ENCODE results near the gene C1orf116. TPM values are rescaled to one million over a fixed set of nuclear protein-coding genes. Genes with fewer than 3 reads are reported as not detected.

C1orf116 gene
- polyA plus RNA-seq, 3 donors = 0.03 to 0.04 TPM; not detected in 1

GRCh38 chr1:207059881-207060280 is 27.3 kb upstream of the C1orf116 start:
- TF ChIP-seq CTCF (IDR thresholded peaks at IDR 0.05) = no peak
- H3K9ac ChIP-seq (ENCODE audit: insufficient read depth, low read length, poor library complexity, severe bottlenecking) = no peak overlapping the region
- H3K4me1 ChIP-seq (ENCODE audit: control insufficient read depth in 1 of 2, insufficient read depth in 2 of 2, low read length in 2 of 2) = peaks cover 5 to 9% of the 10 kb centered on the region in 2 donors
- no peak overlapping the region for H2AFZ ChIP-seq (ENCODE audit: insufficient read depth, low read depth, low read length, poor library complexity, severe bottlenecking)
- 20% methylated on average over 1 of the region's 4 CpGs for WGBS (ENCODE audit: insufficient coverage)
- H3K27ac ChIP-seq (ENCODE audit: low read depth in 1 of 2, low read length in 2 of 2) = no peak overlapping the region
- H3K4me2 ChIP-seq (replicated peaks; ENCODE audit: extremely low read depth, low read length, poor library complexity, severe bottlenecking) = no peak overlapping the region
- H3K4me1 Mint-ChIP-seq = peaks cover 14% of the 10 kb centered on the region
- DNase-seq = no peak
- no peaks in the 10 kb centered on the region for H3K79me2 ChIP-seq (ENCODE audit: insufficient read depth, low read length)
- H3K4me3 Mint-ChIP-seq = no peak overlapping the region
- no peaks in the 10 kb centered on the region for H3K9me3 Mint-ChIP-seq
- H3K4me3 ChIP-seq (replicated peaks in 1 of 3; ENCODE audit: low read depth in 2 of 3, low read length in 3 of 3) = no peak overlapping the region
- intact Hi-C loops (cut with micrococcal nuclease) = loop anchor here in 1 of 2 donors (10.0 kb wide), 1 partner anchor 275 kb away; no protein-coding TSS in a partner anchor
- H3K36me3 ChIP-seq (replicated peaks in 1 of 2; ENCODE audit: control insufficient read depth in 1 of 2, insufficient read depth in 2 of 2, low read length in 2 of 2) = peaks cover 28 to 52% of the 10 kb centered on the region in 2 donors
- H4K20me1 ChIP-seq (ENCODE audit: insufficient read depth, low read length) = no peaks in the 10 kb centered on the region
- H3K27ac Mint-ChIP-seq = no peak overlapping the region
- H3K27me3 Mint-ChIP-seq (ENCODE audit: low read depth in 3 of 3) = no peaks in the 10 kb centered on the region
- H3K36me3 Mint-ChIP-seq = peaks cover 44 to 51% of the 10 kb centered on the region in 2 donors
- H3K27me3 ChIP-seq (ENCODE audit: control insufficient read depth in 2 of 2, insufficient read depth in 2 of 2, low read length in 2 of 2) = no peaks in the 10 kb centered on the region
- no peaks in the 10 kb centered on the region for H3K9me3 ChIP-seq (replicated peaks in 1 of 2; ENCODE audit: control insufficient read depth in 1 of 2, insufficient read depth in 1 of 2, low read length in 2 of 2)

GRCh38 chr1:207058878-207059867 is 26.6 kb upstream of the C1orf116 start:
- no peaks in the 10 kb centered on the region for H4K20me1 ChIP-seq (ENCODE audit: insufficient read depth, low read length)
- H3K9me3 Mint-ChIP-seq = no peaks in the 10 kb centered on the region
- peaks cover 21% of the 10 kb centered on the region for H3K4me1 Mint-ChIP-seq
- H2AFZ ChIP-seq (ENCODE audit: insufficient read depth, low read depth, low read length, poor library complexity, severe bottlenecking) = no peak overlapping the region
- H3K27me3 ChIP-seq (ENCODE audit: control insufficient read depth in 2 of 2, insufficient read depth in 2 of 2, low read length in 2 of 2) = no peaks in the 10 kb centered on the region
- H3K4me1 ChIP-seq (ENCODE audit: control insufficient read depth in 1 of 2, insufficient read depth in 2 of 2, low read length in 2 of 2) = peaks cover 12 to 16% of the 10 kb centered on the region in 2 donors
- intact Hi-C loops (cut with micrococcal nuclease) = loop anchor here in 1 of 2 donors (10.0 kb wide), 1 partner anchor 276 kb away; no protein-coding TSS in a partner anchor
- H3K4me2 ChIP-seq (replicated peaks; ENCODE audit: extremely low read depth, low read length, poor library complexity, severe bottlenecking) = no peak overlapping the region
- no peak for TF ChIP-seq CTCF (IDR thresholded peaks at IDR 0.05)
- no peaks in the 10 kb centered on the region for H3K9me3 ChIP-seq (replicated peaks in 1 of 2; ENCODE audit: control insufficient read depth in 1 of 2, insufficient read depth in 1 of 2, low read length in 2 of 2)
- no peak for DNase-seq
- H3K79me2 ChIP-seq (ENCODE audit: insufficient read depth, low read length) = no peaks in the 10 kb centered on the region
- H3K4me3 Mint-ChIP-seq = no peak overlapping the region
- H3K36me3 Mint-ChIP-seq = peaks cover 37 to 43% of the 10 kb centered on the region in 2 donors
- WGBS (ENCODE audit: insufficient coverage) = 46% methylated on average over 6 of the region's 6 CpGs
- no peak overlapping the region for H3K27ac Mint-ChIP-seq
- H3K36me3 ChIP-seq (replicated peaks in 1 of 2; ENCODE audit: control insufficient read depth in 1 of 2, insufficient read depth in 2 of 2, low read length in 2 of 2) = peaks cover 24 to 46% of the 10 kb centered on the region in 2 donors
- H3K27me3 Mint-ChIP-seq (ENCODE audit: low read depth in 3 of 3) = no peaks in the 10 kb centered on the region
- H3K4me3 ChIP-seq (replicated peaks in 1 of 3; ENCODE audit: low read depth in 2 of 3, low read length in 3 of 3) = no peak overlapping the region
- H3K9ac ChIP-seq (ENCODE audit: insufficient read depth, low read length, poor library complexity, severe bottlenecking) = no peak overlapping the region
- no peak overlapping the region for H3K27ac ChIP-seq (ENCODE audit: low read depth in 1 of 2, low read length in 2 of 2)
